Fibroblast of skin of right biceps (primary cell): ENCODE data around the gene IGFLR1.

Source experiments
- DNase-seq: peaks from one replicate; pipeline ENCODE4 v3.0.0-alpha.2; 2013

Gene IGFLR1

GRCh38 chr19:35742121-35742724 lies at the start of gene IGFLR1:
TSS of gene IGFLR1 (minus strand) at chr19:35742452. CDS start at chr19:35741180, 1,272 bp downstream.
- no peak for DNase-seq

GRCh38 chr19:35791814-35792279 lies 49.6 kb upstream of the IGFLR1 start:
- DNase-seq: no peak

GRCh38 chr19:35790981-35791813 lies 48.9 kb upstream of the IGFLR1 start:
- DNase-seq: no peak

- no peak for DNase-seq
These were observed 48.0 kb upstream of the IGFLR1 start for GRCh38 chr19:35789978-35790944.

GRCh38 chr19:35789195-35789977 lies 47.1 kb upstream of the IGFLR1 start:
- DNase-seq: no peak

- DNase-seq: no peak
These were observed 46.1 kb upstream of the IGFLR1 start for GRCh38 chr19:35788205-35788960.

- no peak for DNase-seq
These were observed 45.1 kb upstream of the IGFLR1 start for GRCh38 chr19:35787227-35787799.

GRCh38 chr19:35786299-35787160 lies 44.3 kb upstream of the IGFLR1 start:
- DNase-seq: no peak

GRCh38 chr19:35785339-35785627 lies 43.0 kb upstream of the IGFLR1 start:
- DNase-seq: no peak

- DNase-seq: no peak
These were observed 42.5 kb upstream of the IGFLR1 start for GRCh38 chr19:35784503-35785338.

- DNase-seq: no peak
These were observed 41.5 kb upstream of the IGFLR1 start for GRCh38 chr19:35783469-35784434.

GRCh38 chr19:35782589-35782988 lies 40.3 kb upstream of the IGFLR1 start:
- DNase-seq: no peak

- no peak for DNase-seq
These were observed 39.4 kb upstream of the IGFLR1 start for GRCh38 chr19:35781650-35782049.

- no peak for DNase-seq
These were observed 38.5 kb upstream of the IGFLR1 start for GRCh38 chr19:35780717-35781116.

GRCh38 chr19:35780058-35780457 lies 37.8 kb upstream of the IGFLR1 start:
- DNase-seq: no peak

- DNase-seq: no peak
These were observed 36.8 kb upstream of the IGFLR1 start for GRCh38 chr19:35779033-35779432.

- DNase-seq: no peak
These were observed 35.7 kb upstream of the IGFLR1 start for GRCh38 chr19:35777961-35778360.
